ENCODE data around the gene NR3C2. TPM values are rescaled to one million over a fixed set of nuclear protein-coding genes. Genes with fewer than 3 reads are reported as not detected.

NR3C2 gene
- total RNA-seq, 2 donors from 2014 or later = 0.44 to 0.82 TPM

DNA sequence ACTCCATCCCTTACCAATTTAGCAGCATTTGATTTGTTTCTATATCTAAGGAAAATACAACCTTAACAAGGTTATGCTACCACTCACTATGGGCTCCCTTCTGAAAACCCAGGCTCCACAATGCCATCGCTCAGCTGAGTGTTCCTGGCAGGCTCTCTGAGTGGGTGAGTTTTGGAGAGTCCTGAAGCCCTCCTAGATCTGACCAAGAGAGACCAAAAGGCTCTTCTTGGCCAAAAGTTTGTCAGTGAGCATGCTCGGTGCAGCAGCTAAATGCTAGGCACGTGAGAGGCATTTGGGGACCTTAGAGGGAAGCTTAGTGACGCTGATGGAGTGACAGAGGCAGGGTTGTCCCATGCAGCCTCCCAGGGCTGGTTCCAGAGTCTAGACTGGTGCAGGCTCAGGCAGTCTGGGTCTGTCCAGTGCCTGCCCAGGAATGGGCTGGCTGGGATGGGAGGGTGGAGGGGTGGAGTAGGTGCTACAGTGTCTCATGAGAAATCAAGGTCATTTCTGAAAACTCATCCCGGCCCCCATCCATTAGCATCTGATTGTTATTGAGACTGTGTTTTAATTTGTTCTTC, 346.8 kb downstream of the NR3C2 start:
- WGBS, 2 experiments (ENCODE audit: insufficient coverage in 1 of 2, insufficient read length in 1 of 2) = 94 to 100% methylated on average over 2 to 4 of the region's 5 CpGs
- no peak for TF ChIP-seq CTCF (conservative IDR thresholded peaks at IDR 0.05)
- Mint-ChIP-seq H3K9me3 (no peaks in the 10 kb centered on the region), H3K4me3 (no peak overlapping the region), H3K36me3 (ENCODE audit: low read depth) (no peaks in the 10 kb centered on the region), H3K4me1 (peaks cover 7% of the 10 kb centered on the region), H3K27me3 (ENCODE audit: insufficient read depth) (no peaks in the 10 kb centered on the region), H3K27ac (no peak overlapping the region)
- Histone ChIP-seq H3K27me3 (ENCODE audit: control insufficient read depth, insufficient read depth, low read length, poor library complexity, severe bottlenecking) (no peaks in the 10 kb centered on the region), H3K4me1 (ENCODE audit: control insufficient read depth, insufficient read depth, low read length) (no peaks in the 10 kb centered on the region), H3K4me3 (ENCODE audit: low read length) (no peak overlapping the region), H3K27ac (ENCODE audit: low read depth, low read length) (no peak overlapping the region), H3K9ac (ENCODE audit: extremely low read depth, low read length, poor library complexity, severe bottlenecking) (no peak overlapping the region), H3K36me3 (ENCODE audit: control insufficient read depth, insufficient read depth, low read length) (no peaks in the 10 kb centered on the region), H3K9me3 (ENCODE audit: control insufficient read depth, low read length) (no peaks in the 10 kb centered on the region)
- DNase-seq = no peak

- no peak overlapping the region for H3K9ac ChIP-seq (ENCODE audit: extremely low read depth, low read length, poor library complexity, severe bottlenecking)
- no peaks in the 10 kb centered on the region for H3K9me3 ChIP-seq (ENCODE audit: control insufficient read depth, low read length)
- Mint-ChIP-seq H3K27me3 (ENCODE audit: insufficient read depth) (no peaks in the 10 kb centered on the region), H3K4me3 (no peak overlapping the region), H3K4me1 (peaks cover 2% of the 10 kb centered on the region), H3K36me3 (ENCODE audit: low read depth) (no peaks in the 10 kb centered on the region), H3K9me3 (no peaks in the 10 kb centered on the region), H3K27ac (no peak overlapping the region)
- H3K4me3 ChIP-seq (ENCODE audit: low read length) = no peak overlapping the region
- no peak overlapping the region for H3K27ac ChIP-seq (ENCODE audit: low read depth, low read length)
- H3K36me3 ChIP-seq (ENCODE audit: control insufficient read depth, insufficient read depth, low read length) = no peaks in the 10 kb centered on the region
- TF ChIP-seq CTCF (conservative IDR thresholded peaks at IDR 0.05) = no peak
- WGBS, 2 experiments (ENCODE audit: insufficient coverage in 1 of 2, insufficient read length in 1 of 2) = 96% methylated on average over 1 of the region's 1 CpG; no CpG with 5 or more reads in 1 of the 2 experiments
- DNase-seq = no peak
- no peaks in the 10 kb centered on the region for H3K4me1 ChIP-seq (ENCODE audit: control insufficient read depth, insufficient read depth, low read length)
- no peaks in the 10 kb centered on the region for H3K27me3 ChIP-seq (ENCODE audit: control insufficient read depth, insufficient read depth, low read length, poor library complexity, severe bottlenecking)
Measured at GRCh38 chr4:148094149-148094548, 348.1 kb downstream of the NR3C2 start.

GRCh38 chr4:148093065-148093464, 349.1 kb downstream of the NR3C2 start:
- Mint-ChIP-seq H3K36me3 (ENCODE audit: low read depth) (no peaks in the 10 kb centered on the region), H3K4me1 (peaks cover 2% of the 10 kb centered on the region), H3K27me3 (ENCODE audit: insufficient read depth) (no peaks in the 10 kb centered on the region), H3K27ac (no peak overlapping the region), H3K4me3 (no peak overlapping the region), H3K9me3 (no peaks in the 10 kb centered on the region)
- Histone ChIP-seq H3K4me1 (ENCODE audit: control insufficient read depth, insufficient read depth, low read length) (no peaks in the 10 kb centered on the region), H3K36me3 (ENCODE audit: control insufficient read depth, insufficient read depth, low read length) (no peaks in the 10 kb centered on the region), H3K9me3 (ENCODE audit: control insufficient read depth, low read length) (no peaks in the 10 kb centered on the region), H3K4me3 (ENCODE audit: low read length) (no peak overlapping the region), H3K9ac (ENCODE audit: extremely low read depth, low read length, poor library complexity, severe bottlenecking) (no peak overlapping the region), H3K27ac (ENCODE audit: low read depth, low read length) (no peak overlapping the region), H3K27me3 (ENCODE audit: control insufficient read depth, insufficient read depth, low read length, poor library complexity, severe bottlenecking) (no peaks in the 10 kb centered on the region)
- DNase-seq = no peak
- TF ChIP-seq CTCF (conservative IDR thresholded peaks at IDR 0.05) = no peak
- WGBS, 2 experiments (ENCODE audit: insufficient coverage in 1 of 2, insufficient read length in 1 of 2) = 88 to 94% methylated on average over 4 to 5 of the region's 5 CpGs
